ENCODE measurements around the gene USHBP1. TPM values are rescaled to one million over a fixed set of nuclear protein-coding genes. Genes with fewer than 3 reads are reported as not detected.

The USHBP1 gene
- total and polyA plus RNA-seq, 2 experiments from 2014 or later: 4.0 to 5.6 TPM

DNA sequence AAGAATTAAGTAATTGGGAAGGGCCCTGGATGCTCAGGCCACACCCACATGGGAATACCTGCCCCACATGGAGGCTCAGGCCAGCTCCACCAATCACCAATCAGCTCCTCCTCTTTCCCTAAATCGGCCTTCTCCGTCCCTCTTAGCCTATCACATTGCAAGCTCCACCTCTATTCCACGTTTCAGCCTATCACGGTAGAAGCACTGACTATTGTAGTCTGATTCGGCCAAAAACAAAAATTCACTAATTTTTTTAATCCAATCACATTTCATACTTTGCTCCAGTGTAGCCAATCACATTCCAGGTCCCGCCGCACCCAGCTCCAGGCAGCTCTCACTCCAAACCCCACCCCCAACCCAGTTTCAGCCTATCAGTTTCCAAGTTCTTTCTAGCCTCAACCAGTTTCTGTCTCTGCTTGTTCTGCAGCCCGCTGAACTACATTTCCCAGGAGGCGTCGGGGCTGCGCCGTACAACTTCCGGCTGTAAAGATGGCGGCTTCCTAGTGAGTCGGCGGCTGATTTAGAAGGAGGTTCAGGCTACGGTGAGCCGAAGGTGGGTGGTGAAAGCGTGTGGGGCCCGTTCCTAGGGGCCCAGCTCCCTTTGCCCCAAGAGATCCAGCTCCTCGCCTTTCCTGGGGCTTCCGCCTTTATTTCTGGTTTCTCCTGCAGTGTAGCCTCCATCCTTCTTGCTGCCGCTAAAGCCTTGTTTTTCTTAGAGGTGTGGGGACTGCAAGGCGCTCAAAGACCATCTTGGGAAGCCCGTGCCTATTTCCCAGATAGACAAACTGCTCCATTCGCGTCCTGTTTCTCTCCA is 2.6 kb upstream of the USHBP1 start, which contains the start of gene BABAM1 (continued):
- TF ChIP-seq REST (IDR thresholded peaks at IDR 0.05; ENCODE audit: unreplicated experiment): no peak
- TF ChIP-seq POLR2AphosphoS5 (IDR thresholded peaks at IDR 0.05; ENCODE audit: low read depth): peak; percentile 78
- no peak for TF ChIP-seq NANOG (IDR thresholded peaks at IDR 0.05; ENCODE audit: borderline replicate concordance)
- TF ChIP-seq STAT1 (IDR thresholded peaks at IDR 0.05; ENCODE audit: unreplicated experiment): no peak
- no peak for TF ChIP-seq ZNF331 (CRISPR knock-in tag; IDR thresholded peaks at IDR 0.05; ENCODE audit: low read depth)
- TF ChIP-seq ZNF114 (CRISPR knock-in tag; IDR thresholded peaks at IDR 0.05): 0 out of 2 replicates have a peak, but pooled peaks have one; percentile 73
- TF ChIP-seq EZH2phosphoT487 (IDR thresholded peaks at IDR 0.05; ENCODE audit: unreplicated experiment): no peak

DNA sequence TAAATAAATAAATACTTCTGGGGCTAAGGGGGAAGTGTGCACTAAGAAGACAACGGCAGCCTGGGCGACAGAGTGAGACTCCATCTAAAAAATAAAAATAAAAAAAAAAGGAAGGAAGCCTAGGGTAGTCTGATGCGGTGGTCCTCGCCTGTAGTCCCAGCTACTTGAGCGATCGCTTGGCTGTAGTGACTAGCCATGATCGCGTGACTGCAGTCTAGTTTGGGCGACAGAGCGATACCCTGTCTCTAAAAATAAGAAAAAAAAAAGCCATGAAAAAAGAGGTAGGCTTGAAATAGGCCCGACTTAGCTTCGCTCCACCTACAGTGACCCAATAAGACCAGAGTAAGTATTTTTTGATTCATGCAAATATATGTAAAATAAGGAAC is 2.0 kb upstream of the USHBP1 start:
- H3K36me3 ChIP-seq (ENCODE audit: insufficient read depth): peaks cover 4% of the 10 kb centered on the region
- no peak overlapping the region for H3K4me2 ChIP-seq
- no peaks in the 10 kb centered on the region for H3K9me2 ChIP-seq (ENCODE audit: insufficient read depth)
- Mint-ChIP-seq H3K9me3 (peaks cover 6% of the 10 kb centered on the region; the same call in 2 of the 3 replicates), H3K4me1 (peaks cover 20% of the 10 kb centered on the region), H3K36me3 (ENCODE audit: low read depth) (peaks cover 31% of the 10 kb centered on the region), H3K27me3 (ENCODE audit: insufficient read depth, low read depth, poor library complexity) (peaks cover 23% of the 10 kb centered on the region), H3K27ac (peak overlapping the region; percentile 82), H3K4me3 (peak overlapping the region; percentile 96)
- DNase-seq (ENCODE audit: low spot score): peak; percentile 38
- no peaks in the 10 kb centered on the region for H3K27me3 ChIP-seq (ENCODE audit: insufficient read depth)
- H3F3A ChIP-seq (replicated peaks; ENCODE audit: low read depth): peaks cover 6% of the 10 kb centered on the region; the same call in 1 of the 2 replicates
- H4K20me1 ChIP-seq (replicated peaks; ENCODE audit: insufficient read depth): no peaks in the 10 kb centered on the region
- 0 out of 2 replicates have a peak, but pooled peaks cover 5% of the 10 kb centered on the region for H3K4me1 ChIP-seq (ENCODE audit: insufficient read depth)
- H3K79me2 ChIP-seq (replicated peaks; ENCODE audit: insufficient read depth): peaks cover 12% of the 10 kb centered on the region; the same call in 1 of the 2 replicates
- peak; percentile 1; the same call in 2 of the 3 replicates for ATAC-seq
- H3K4me3 ChIP-seq: no peak overlapping the region
- H3K27ac ChIP-seq (ENCODE audit: low read depth): peak overlapping the region; percentile 90
- no peak overlapping the region for H2AFZ ChIP-seq
- no peak for TF ChIP-seq REST (IDR thresholded peaks at IDR 0.05; ENCODE audit: unreplicated experiment)
- TF ChIP-seq ZNF331 (CRISPR knock-in tag; IDR thresholded peaks at IDR 0.05; ENCODE audit: low read depth): no peak
- no peak for TF ChIP-seq EZH2phosphoT487 (IDR thresholded peaks at IDR 0.05; ENCODE audit: unreplicated experiment)
- no peak for TF ChIP-seq CREB1 (CRISPR knock-in tag; IDR thresholded peaks at IDR 0.05; ENCODE audit: low read depth)
- no peak for TF ChIP-seq ZNF114 (CRISPR knock-in tag; IDR thresholded peaks at IDR 0.05)
- no peak for TF ChIP-seq ZNF462 (CRISPR knock-in tag; IDR thresholded peaks at IDR 0.05)
- no peak for TF ChIP-seq STAT1 (IDR thresholded peaks at IDR 0.05; ENCODE audit: unreplicated experiment)

Data from GM23338 (cell line).